Small intestine (tissue), 7 donors: ENCODE measurements around the gene AADACL4. TPM values are rescaled to one million over a fixed set of nuclear protein-coding genes. Genes with fewer than 3 reads are reported as not detected.

ENCODE experiments used
- DNase-seq, 2 donors: peaks; one replicate each; pipeline versions ENCODE4 v3.0.0 to v3.0.0-alpha.2; 2013
- FAIRE-seq: peaks from 2 replicates; lab custom pipeline; 2012; peaks lifted over from hg19 to GRCh38; lab: Jason Lieb, UNC
- H3K27ac ChIP-seq, 3 donors: one replicate each; pipeline ENCODE4 v1.5.1; 2013; ENCODE audit warnings: low read length in 2 of 3, mild to moderate bottlenecking in 2 of 3, control low read depth in 1 of 3, inconsistent platforms in 1 of 3, low read depth in 1 of 3, moderate library complexity in 1 of 3
- H3K27me3 ChIP-seq, 3 donors: one replicate each; pipeline ENCODE4 v1.6.1; 2013; ENCODE audit warnings: low read length in 3 of 3, inconsistent platforms in 1 of 3; ENCODE audit not compliant: control insufficient read depth in 3 of 3, insufficient read depth in 3 of 3
- H3K36me3 ChIP-seq, 3 donors: one replicate each; pipeline ENCODE4 v1.6.1; 2013; ENCODE audit warnings: low read length in 3 of 3, inconsistent platforms in 1 of 3, low read depth in 1 of 3, mild to moderate bottlenecking in 1 of 3, moderate library complexity in 1 of 3; ENCODE audit not compliant: control insufficient read depth in 3 of 3, insufficient read depth in 2 of 3
- H3K4me1 ChIP-seq, 3 donors: one replicate each; pipeline ENCODE4 v1.6.1; 2013; ENCODE audit warnings: low read length in 2 of 3, inconsistent platforms in 1 of 3, low read depth in 1 of 3, mild to moderate bottlenecking in 1 of 3, moderate library complexity in 1 of 3; ENCODE audit not compliant: control insufficient read depth in 3 of 3, insufficient read depth in 2 of 3
- H3K4me3 ChIP-seq, 3 donors: one replicate each; pipeline ENCODE4 v1.5.1; 2013; ENCODE audit warnings: low read length in 3 of 3, control low read depth in 1 of 3, inconsistent platforms in 1 of 3, low read depth in 1 of 3, mild to moderate bottlenecking in 1 of 3, moderate library complexity in 1 of 3
- H3K9me3 ChIP-seq, 2 donors: one replicate each; pipeline ENCODE4 v1.6.1; 2013; ENCODE audit warnings: low read depth in 1 of 2, low read length in 1 of 2; ENCODE audit not compliant: control insufficient read depth in 2 of 2, insufficient read depth in 1 of 2
- WGBS, 3 donors: extraction: QIAGEN DNeasy Blood & Tissue Kit; methylation state at CpG; one replicate each; pipeline ENCODE4 v1.1.7; 2013; 5-methylcytosine and 5-hydroxymethylcytosine counted together
- polyA plus RNA-seq, 4 donors: library from polyadenylated mRNA; stranded (reverse) in 3 of 4; unstranded in 1 of 4; fragments of 200-250 nt in 3 of 4; fragments of 120-200 nt in 1 of 4; gene quantifications; one replicate each; pipeline versions ENCODE4 v1.2.1 to v1.2.3, GENCODE V29; 2013
- donor health status: healthy with polysubstance abuse.
- donor health status: control.
- donor health status: control.
- donor health status: Bipolar disorder and iron deficiency.
- donor health status: healthy.

The AADACL4 gene
- polyA plus RNA-seq, 4 donors, result not detected

DNA sequence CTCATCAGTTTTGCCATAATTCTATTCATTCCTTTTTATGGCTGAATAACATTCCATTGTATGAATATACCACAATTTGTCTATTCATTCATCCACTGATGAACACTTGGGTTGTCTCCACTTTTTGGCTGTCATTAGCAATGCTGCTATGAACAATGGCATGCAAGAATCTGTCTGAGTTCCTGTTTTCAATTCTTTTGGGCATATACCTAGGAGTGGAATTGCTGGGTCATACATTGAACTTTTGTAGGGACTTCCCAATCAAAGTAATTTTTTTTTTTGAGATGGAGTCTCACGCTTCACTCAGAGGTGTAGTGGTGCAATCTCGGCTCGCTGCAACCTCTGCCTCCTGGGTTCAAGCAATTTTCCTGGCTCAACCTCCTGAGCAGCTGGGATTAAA lies 34.9 kb downstream of the AADACL4 start:
- H3K27me3 ChIP-seq, result peaks cover 0 to 3% (median 0%) of the 10 kb centered on the region in 3 donors
- H3K36me3 ChIP-seq, result no peaks in the 10 kb centered on the region
- H3K4me3 ChIP-seq, result no peak overlapping the region
- no peak for FAIRE-seq
- H3K4me1 ChIP-seq, result no peaks in the 10 kb centered on the region
- WGBS, 3 donors, result 60 to 89% (median 84%) methylated on average over 3 of the region's 3 CpGs
- H3K9me3 ChIP-seq, result peaks cover 0 to 2% of the 10 kb centered on the region in 2 donors
- H3K27ac ChIP-seq, result no peak overlapping the region
- no peak for DNase-seq

DNA sequence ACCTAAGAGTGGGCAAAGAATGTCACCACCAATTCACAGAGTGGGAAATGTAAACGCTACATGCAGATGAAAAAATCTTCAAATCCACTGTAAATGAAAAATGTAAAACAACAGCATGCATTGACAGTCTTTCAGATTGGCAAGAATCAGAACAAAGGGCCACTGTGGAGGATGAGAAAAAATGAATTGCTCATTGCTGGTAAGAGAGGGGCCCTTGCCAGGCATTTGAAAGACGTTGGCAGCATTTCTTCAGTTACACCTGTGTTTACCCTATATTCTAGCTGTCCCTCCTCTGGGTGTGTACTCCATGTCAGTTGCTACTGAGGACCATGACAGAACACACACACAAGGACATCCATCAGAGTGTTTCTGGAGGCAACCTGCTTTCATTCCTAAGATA lies 46.3 kb downstream of the AADACL4 start:
- Histone ChIP-seq H3K4me3 (no peak overlapping the region), H3K27ac (no peak overlapping the region), H3K36me3 (no peaks in the 10 kb centered on the region), H3K9me3 (no peaks in the 10 kb centered on the region), H3K4me1 (no peaks in the 10 kb centered on the region), H3K27me3 (no peaks in the 10 kb centered on the region)
- DNase-seq (no peak), FAIRE-seq (no peak)
- 25 to 58% (median 33%) methylated on average over 2 of the region's 2 CpGs for WGBS, 3 donors

DNA sequence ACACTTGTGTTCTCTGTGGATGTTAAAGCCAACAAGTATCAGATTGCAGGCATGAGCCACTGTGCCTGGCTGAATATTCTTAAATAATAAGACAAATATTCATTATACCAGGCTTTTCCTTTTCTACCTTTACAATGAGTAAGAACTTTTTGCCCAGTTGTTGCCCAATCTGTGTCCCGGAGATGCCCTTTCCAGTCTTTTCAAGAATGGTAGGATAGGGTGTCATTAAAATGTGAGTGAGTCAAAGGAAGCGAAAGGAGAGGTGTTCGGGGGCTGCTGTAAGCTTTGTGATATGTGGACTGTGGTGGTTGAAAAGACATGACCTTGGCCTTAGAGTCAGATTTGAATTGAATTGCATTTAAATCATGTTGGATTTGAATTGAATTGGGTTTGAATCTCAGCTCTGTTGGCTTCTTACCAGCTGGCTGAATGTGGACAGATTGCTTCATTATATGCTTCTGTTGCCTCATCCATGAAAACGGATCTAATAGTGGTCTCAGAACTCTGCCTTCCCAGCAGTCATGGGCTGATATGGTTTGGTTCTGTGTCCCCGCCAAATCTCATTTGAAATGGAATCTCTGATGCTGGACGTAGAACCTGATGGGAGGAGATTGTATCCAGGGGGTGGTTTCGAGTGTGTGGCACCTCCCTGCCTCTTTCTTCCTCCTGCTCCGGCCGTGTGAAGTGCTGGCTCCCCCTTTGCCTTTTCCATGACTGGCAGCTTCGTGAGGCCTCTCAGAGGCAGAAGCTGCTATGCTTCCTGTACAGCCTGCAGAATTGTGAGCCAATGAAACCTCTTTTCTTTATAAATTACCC lies 49.3 kb downstream of the AADACL4 start:
- WGBS, 3 donors, result 64 to 76% (median 66%) methylated on average over 10 of the region's 10 CpGs
- Histone ChIP-seq H3K4me1 (no peaks in the 10 kb centered on the region), H3K36me3 (no peaks in the 10 kb centered on the region), H3K9me3 (no peaks in the 10 kb centered on the region), H3K4me3 (no peak overlapping the region), H3K27ac (no peak overlapping the region), H3K27me3 (no peaks in the 10 kb centered on the region)
- FAIRE-seq, result no peak
- DNase-seq, result no peak

DNA sequence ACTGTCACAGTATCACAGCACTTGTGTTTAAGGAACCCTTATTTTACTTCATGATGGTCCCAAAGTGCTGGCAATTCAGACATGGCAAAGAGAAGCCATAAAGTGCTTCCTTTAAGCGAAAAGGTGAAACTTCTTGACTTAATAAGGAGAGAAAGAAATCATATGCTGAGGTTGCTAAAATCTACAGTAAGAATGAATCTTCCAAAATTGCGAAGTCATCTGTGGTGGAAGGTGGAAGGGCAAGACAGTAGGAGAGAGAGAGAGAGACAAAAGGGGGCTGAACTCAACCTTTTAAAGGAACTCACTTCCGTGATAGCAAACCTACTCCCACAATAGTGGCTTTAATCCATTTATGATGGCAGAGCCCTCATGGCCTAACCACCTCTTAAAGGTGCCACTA lies 52.8 kb downstream of the AADACL4 start:
- H3K9me3 ChIP-seq, result no peaks in the 10 kb centered on the region
- H3K27ac ChIP-seq, result no peak overlapping the region
- DNase-seq (no peak), FAIRE-seq (no peak)
- H3K4me1 ChIP-seq, result no peaks in the 10 kb centered on the region
- WGBS, 3 donors, result 83 to 86% (median 83%) methylated on average over 3 of the region's 3 CpGs
- no peaks in the 10 kb centered on the region for H3K36me3 ChIP-seq
- no peak overlapping the region for H3K4me3 ChIP-seq
- no peaks in the 10 kb centered on the region for H3K27me3 ChIP-seq

DNA sequence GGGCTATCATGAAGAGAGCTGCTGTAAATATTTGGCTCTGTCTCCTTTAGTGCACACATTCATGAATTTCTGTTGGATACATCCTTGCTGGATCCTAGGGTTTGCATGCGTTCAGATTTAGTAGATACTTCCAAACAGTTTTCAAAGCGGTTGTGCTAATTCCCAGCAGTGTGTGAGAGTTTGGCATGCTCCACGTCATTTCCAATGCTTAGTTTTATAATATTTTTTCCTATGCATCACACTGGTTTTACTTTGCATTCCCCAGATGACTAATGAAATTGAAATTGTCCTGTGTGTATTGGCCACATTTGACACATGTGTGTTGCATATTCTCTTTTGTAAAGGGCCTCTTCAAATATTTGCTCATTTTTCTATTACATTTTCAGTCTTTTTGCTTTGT lies 53.5 kb downstream of the AADACL4 start:
- WGBS, 3 donors, result 78 to 89% (median 85%) methylated on average over 3 of the region's 3 CpGs
- Histone ChIP-seq H3K4me1 (no peaks in the 10 kb centered on the region), H3K27ac (no peak overlapping the region), H3K4me3 (no peak overlapping the region), H3K27me3 (no peaks in the 10 kb centered on the region), H3K36me3 (no peaks in the 10 kb centered on the region), H3K9me3 (no peaks in the 10 kb centered on the region)
- no peak for FAIRE-seq
- no peak for DNase-seq

DNA sequence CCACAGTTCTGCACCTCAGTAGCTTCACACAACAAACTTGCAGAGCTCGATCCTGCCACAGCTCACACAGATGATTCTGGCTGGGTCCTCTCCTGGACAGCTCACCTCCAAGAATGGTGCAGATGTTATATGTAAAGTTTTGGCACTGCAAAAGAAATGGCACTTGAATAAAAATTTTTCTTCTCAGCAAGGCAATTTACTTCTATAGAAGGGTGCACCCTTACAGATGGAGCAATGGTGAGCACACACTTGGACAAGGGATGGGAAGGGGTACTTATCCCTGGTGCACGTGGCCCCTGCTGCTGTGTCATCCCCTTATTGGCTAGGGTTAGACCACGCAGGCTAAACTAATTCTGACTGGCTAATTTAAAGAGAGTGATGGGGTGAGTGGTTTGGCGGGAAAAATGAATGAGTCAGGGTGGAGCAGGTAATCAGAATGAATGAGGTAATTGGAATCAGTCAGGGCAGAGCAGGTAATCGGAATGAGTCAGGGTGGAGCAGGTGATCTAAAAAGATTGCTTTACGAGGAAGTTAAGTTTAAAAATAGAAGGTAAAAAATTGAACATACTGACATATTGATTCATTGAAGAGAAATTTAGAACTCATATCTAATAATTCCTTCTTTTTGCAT lies 60.1 kb downstream of the AADACL4 start:
- no peak for FAIRE-seq
- no peak for DNase-seq
- Histone ChIP-seq H3K27me3 (peaks cover 0 to 4% (median 0%) of the 10 kb centered on the region in 3 donors), H3K36me3 (no peaks in the 10 kb centered on the region), H3K27ac (no peak overlapping the region), H3K4me1 (peaks cover 0 to 3% (median 0%) of the 10 kb centered on the region in 3 donors), H3K9me3 (peaks cover 0 to 16% of the 10 kb centered on the region in 2 donors), H3K4me3 (no peak overlapping the region)
- WGBS, 3 donors, result 49 to 69% (median 55%) methylated on average over 6 of the region's 6 CpGs

DNA sequence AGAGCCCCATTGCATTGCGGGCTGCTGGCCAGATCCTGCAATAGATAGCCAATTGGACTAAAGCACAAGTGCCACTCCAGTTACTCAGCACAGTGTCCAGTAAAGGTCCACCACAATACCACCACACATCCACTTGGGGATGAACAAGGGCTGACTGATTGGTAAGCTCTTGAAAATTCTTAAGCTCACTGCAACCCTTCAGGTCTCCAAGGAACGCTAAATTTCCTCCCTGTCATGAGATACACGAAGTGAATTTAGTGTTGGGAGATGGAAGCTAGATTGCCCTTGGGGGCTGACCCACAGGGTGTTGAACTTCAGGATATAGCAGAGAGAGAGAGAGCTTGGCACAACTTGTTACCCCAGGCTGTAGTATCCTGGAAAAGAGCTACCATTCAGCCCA lies 62.2 kb downstream of the AADACL4 start:
- Histone ChIP-seq H3K4me1 (peaks cover 0 to 10% (median 0%) of the 10 kb centered on the region in 3 donors), H3K27ac (no peak overlapping the region), H3K36me3 (no peaks in the 10 kb centered on the region), H3K4me3 (no peak overlapping the region), H3K9me3 (peaks cover 0 to 16% of the 10 kb centered on the region in 2 donors), H3K27me3 (peaks cover 0 to 4% (median 0%) of the 10 kb centered on the region in 3 donors)
- FAIRE-seq (no peak), DNase-seq (no peak)
- WGBS, 3 donors, result 86 to 89% (median 88%) methylated on average over 3 of the region's 3 CpGs

DNA sequence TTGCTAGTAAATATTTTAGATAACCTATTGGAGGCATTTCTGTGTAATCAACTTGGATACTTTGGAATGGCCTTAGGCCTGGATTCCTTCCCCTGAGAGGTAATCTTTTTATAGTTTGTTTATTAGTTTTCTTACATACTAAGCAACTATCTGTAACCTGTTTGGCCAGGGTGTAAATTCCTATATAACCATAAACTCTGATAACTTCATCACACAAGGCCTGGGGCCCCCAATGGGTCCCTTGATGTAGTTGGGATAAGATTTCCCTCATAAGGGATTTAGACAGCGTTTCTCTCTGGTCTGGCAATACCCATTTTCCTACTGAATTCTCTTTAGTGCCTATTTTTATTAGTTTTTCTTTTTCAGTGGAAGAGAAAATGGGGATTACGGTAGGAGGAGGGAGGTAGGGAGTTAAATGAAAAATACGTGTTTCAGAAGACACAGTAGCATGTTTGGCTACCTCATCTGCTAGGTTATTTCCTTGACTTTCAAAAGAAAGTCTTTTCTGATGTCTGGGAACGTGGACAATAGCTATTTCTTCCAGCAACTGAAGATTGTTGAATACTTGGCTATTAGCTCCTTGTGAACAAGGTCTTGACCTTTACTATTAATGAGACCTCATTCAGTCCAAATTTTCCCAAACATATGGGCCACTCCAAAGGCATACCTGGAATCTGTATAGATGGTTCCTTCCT lies 64.7 kb downstream of the AADACL4 start:
- H3K4me3 ChIP-seq, result no peak overlapping the region
- H3K36me3 ChIP-seq, result no peaks in the 10 kb centered on the region
- no peak for FAIRE-seq
- peaks cover 0 to 10% of the 10 kb centered on the region in 2 donors for H3K9me3 ChIP-seq
- peaks cover 0 to 10% (median 0%) of the 10 kb centered on the region in 3 donors for H3K4me1 ChIP-seq
- WGBS, 3 donors, result 36 to 53% (median 42%) methylated on average over 4 of the region's 4 CpGs
- peak overlapping the region in 1 of 3 donors; percentile 67 for H3K27ac ChIP-seq
- H3K27me3 ChIP-seq, result peaks cover 0 to 2% (median 0%) of the 10 kb centered on the region in 3 donors
- peak in 1 of 2 donors; percentile 87 for DNase-seq
